ENCODE data around the gene PLCL1. TPM values are rescaled to one million over a fixed set of nuclear protein-coding genes. Genes with fewer than 3 reads are reported as not detected.

Gene PLCL1
- total RNA-seq, 1 donor from 2014 or later = 0.08 TPM

- no peak overlapping the region for H3K4me3 ChIP-seq (ENCODE audit: low read depth, low read length)
- DNase-seq (ENCODE audit: low read depth) = no peak
- H3K36me3 ChIP-seq (ENCODE audit: control insufficient read depth, insufficient read depth, low read length) = no peaks in the 10 kb centered on the region
- H3K27me3 ChIP-seq (ENCODE audit: control insufficient read depth, insufficient read depth, low read length) = no peaks in the 10 kb centered on the region
- no peak for TF ChIP-seq CTCF (IDR thresholded peaks at IDR 0.05; ENCODE audit: insufficient read depth, low read length, poor library complexity, severe bottlenecking)
Observed at GRCh38 chr2:198000417-198000816, 196.0 kb downstream of the PLCL1 start.

GRCh38 chr2:198004173-198004572 lies 199.8 kb downstream of the PLCL1 start:
- no peak overlapping the region for H3K4me3 ChIP-seq (ENCODE audit: low read depth, low read length)
- no peaks in the 10 kb centered on the region for H3K27me3 ChIP-seq (ENCODE audit: control insufficient read depth, insufficient read depth, low read length)
- DNase-seq (ENCODE audit: low read depth) = no peak
- no peak for TF ChIP-seq CTCF (IDR thresholded peaks at IDR 0.05; ENCODE audit: insufficient read depth, low read length, poor library complexity, severe bottlenecking)
- no peaks in the 10 kb centered on the region for H3K36me3 ChIP-seq (ENCODE audit: control insufficient read depth, insufficient read depth, low read length)

GRCh38 chr2:198004921-198005829 lies 200.8 kb downstream of the PLCL1 start:
- no peak for DNase-seq (ENCODE audit: low read depth)

GRCh38 chr2:198006733-198007132 lies 202.3 kb downstream of the PLCL1 start:
- no peaks in the 10 kb centered on the region for H3K27me3 ChIP-seq (ENCODE audit: control insufficient read depth, insufficient read depth, low read length)
- no peak for DNase-seq (ENCODE audit: low read depth)
- TF ChIP-seq CTCF (IDR thresholded peaks at IDR 0.05; ENCODE audit: insufficient read depth, low read length, poor library complexity, severe bottlenecking) = no peak
- H3K4me3 ChIP-seq (ENCODE audit: low read depth, low read length) = no peak overlapping the region
- H3K36me3 ChIP-seq (ENCODE audit: control insufficient read depth, insufficient read depth, low read length) = no peaks in the 10 kb centered on the region

More at GRCh38 chr2:198004921-198005829, 200.8 kb downstream of the PLCL1 start:
- Histone ChIP-seq H3K27me3 (ENCODE audit: control insufficient read depth, insufficient read depth, low read length) (no peaks in the 10 kb centered on the region), H3K36me3 (ENCODE audit: control insufficient read depth, insufficient read depth, low read length) (no peaks in the 10 kb centered on the region), H3K4me3 (ENCODE audit: low read depth, low read length) (no peak overlapping the region)
- TF ChIP-seq CTCF (IDR thresholded peaks at IDR 0.05; ENCODE audit: insufficient read depth, low read length, poor library complexity, severe bottlenecking) = no peak

- no peak for DNase-seq (ENCODE audit: low read depth)
Observed at GRCh38 chr2:198008230-198008629, 203.8 kb downstream of the PLCL1 start.

More at GRCh38 chr2:198008230-198008629, 203.8 kb downstream of the PLCL1 start:
- H3K27me3 ChIP-seq (ENCODE audit: control insufficient read depth, insufficient read depth, low read length) = no peaks in the 10 kb centered on the region
- no peaks in the 10 kb centered on the region for H3K36me3 ChIP-seq (ENCODE audit: control insufficient read depth, insufficient read depth, low read length)
- H3K4me3 ChIP-seq (ENCODE audit: low read depth, low read length) = no peak overlapping the region
- TF ChIP-seq CTCF (IDR thresholded peaks at IDR 0.05; ENCODE audit: insufficient read depth, low read length, poor library complexity, severe bottlenecking) = no peak

Data from kidney epithelial cell (primary cell).